DMS114 treated with DMSO at 0.1 percent for 48 hours (cell line): ENCODE data around the gene TUSC2.
A peak's percentile ranks its signal among the peaks of the same experiment; 100 is the strongest.
"Not testable (repeated sequence)": the region's sequence is repeated elsewhere in the genome, so short reads cannot be mapped to it uniquely, and the experiment has no call there.

Experiments used
- DNase-seq: peaks from one replicate; lab custom pipeline; 2025; ENCODE audit not compliant: unreplicated experiment; lab: John Stamatoyannopoulos, UW

Gene TUSC2

DNA sequence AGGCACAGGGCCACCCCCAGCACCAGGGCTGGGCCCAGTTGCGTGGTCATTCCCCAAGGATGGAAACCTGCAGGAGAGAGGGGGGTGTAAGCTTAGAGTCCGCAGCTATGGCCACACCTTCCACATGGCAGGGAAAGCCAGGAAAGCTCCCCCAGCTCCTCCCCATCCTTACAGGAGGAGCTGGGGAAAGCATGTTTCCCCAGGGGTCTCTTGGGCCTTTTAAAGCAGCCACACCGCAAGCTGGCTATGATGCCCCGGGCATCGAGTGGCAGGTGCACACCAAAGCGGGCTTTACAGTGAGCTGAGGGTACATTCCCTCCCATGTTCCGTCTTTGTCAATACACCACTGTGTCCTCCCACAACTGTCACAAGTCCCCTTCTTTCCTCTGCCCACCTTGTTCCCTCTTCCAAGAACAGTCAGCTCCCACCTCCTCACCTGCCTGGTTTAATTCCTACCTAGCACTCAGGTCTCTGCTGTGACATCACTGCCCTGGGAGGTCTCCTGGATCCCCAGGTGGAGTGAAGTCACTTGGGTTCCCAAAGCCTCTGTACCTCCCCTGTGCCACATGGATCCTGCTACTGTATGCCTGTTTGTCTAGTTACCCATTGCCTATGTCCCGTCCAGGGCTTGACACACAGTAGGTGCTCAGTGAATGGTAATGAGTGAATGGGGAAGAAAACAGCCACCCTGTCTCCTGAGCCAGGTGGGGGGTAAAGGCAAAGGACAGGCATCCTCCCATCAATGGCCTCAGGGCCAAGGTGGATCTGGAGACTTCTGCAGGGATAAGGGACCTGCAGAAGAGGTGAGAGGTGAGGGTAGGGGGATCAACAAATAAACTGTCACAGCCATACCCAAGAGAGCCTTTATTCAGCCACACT is 32.2 kb downstream of the TUSC2 start:
- DNase-seq, result no peak

DNA sequence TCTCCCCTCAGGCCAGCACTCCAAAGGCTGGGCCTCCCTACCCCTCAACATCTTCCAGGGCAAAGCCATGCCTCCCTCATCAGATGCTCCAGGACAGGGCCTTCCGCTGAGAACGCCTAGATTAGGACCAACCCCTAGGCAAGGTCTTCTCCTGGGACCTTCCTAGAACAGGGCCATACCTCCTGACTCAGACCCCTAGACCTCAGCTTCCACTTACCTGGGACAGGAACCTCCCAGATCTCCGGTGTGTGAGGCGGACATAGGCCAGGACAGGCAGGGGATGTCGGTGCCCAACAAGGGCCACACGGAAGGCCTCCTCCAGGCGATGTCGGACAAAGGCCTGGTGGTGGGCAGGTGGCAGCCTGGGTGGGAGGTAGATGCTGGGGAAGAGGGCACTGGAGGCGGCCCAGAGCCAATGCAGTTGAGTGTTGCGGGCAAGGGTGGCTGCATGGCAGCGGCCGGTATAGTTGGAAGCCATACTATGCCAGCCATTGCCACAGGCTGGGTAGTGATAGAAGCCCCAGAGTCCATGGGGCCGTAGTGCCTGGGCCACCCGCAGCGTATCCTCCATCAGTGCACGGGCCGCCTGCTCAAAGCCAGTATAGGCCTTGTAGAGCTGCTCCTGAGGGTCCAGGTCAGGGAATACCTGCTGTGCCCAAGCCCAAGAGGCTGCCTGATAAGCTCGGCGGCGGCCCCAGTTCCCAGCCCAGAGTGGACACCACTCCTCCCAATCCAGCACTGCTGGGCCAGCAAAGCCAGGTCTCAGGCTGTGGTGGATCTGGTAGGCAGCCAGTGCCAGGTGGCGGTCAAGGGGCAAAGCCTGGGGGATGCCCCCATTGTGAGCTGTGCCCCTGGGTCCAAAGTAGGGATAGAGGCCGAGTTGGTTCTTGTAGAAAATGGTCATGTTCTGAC is 33.3 kb downstream of the TUSC2 start:
- DNase-seq, result no peak

GRCh38 chr3:50294089-50294488 is 33.9 kb downstream of the TUSC2 start:
- DNase-seq, result no peak

- DNase-seq, result no peak
Observed at GRCh38 chr3:50293079-50293801, 34.8 kb downstream of the TUSC2 start.

- DNase-seq, result peak; percentile 92
Observed at GRCh38 chr3:50292159-50293078, 35.6 kb downstream of the TUSC2 start, which contains the start of gene IFRD2. Gene IFRD2, minus strand, starts transcription at chr3:50292429. Its CDS starts 155 bp downstream, at chr3:50292274.

GRCh38 chr3:50290161-50290641 is 37.8 kb downstream of the TUSC2 start:
- no peak for DNase-seq

- no peak for DNase-seq
Observed at GRCh38 chr3:50289130-50289529, 38.9 kb downstream of the TUSC2 start.

DNA sequence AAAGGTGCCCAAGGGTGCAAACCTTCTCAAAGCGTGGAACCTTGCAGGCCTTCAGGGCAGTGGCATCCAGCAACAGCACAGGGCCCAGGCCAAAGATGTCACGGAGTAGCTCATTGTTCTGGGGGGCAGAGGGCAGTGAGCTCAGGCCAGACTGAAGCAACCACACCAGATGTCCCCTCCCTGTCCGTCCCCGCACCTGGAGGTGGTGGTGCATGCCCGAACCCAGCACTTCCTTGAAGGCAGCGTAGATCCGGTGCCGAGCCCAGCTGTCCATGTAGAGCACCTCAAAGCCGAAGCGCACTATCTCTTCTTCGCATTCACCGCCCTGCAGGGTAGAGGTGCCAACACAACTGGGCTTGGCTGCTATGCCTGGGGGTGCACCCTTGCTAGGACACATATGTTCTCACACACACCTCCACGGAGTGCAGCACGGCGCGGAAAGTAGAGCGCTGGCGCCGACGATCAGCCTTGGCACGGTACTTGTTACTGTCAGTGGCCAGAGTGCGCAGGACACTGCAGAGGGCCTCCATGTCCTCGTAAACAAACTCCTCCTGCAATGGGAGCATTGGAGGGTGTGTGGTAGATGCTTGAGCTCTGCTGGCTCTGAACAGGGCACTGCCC is 39.5 kb downstream of the TUSC2 start:
- DNase-seq, result no peak

DNA sequence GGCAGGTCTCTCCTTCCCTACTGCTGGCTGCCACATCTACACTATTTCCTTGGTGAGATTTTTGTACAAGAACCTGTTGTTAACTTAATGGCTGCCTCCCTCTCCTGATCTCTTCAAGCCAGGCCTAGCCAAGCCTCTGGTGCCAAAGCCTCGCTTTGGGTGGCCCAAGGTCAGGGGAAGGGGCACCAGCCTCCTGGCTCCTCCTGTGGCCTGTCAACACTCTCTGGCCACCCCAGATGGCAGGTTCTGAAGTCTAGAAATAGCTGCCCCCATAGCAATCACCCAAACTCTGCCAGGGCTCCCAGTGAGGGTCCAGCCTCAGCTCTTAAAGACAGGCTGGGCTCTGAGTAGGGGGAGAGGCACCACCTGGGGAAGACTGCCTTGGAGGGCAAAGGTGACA is 40.8 kb downstream of the TUSC2 start:
- DNase-seq, result no peak

- no peak for DNase-seq
Observed at GRCh38 chr3:50286322-50287227, 41.4 kb downstream of the TUSC2 start.

DNA sequence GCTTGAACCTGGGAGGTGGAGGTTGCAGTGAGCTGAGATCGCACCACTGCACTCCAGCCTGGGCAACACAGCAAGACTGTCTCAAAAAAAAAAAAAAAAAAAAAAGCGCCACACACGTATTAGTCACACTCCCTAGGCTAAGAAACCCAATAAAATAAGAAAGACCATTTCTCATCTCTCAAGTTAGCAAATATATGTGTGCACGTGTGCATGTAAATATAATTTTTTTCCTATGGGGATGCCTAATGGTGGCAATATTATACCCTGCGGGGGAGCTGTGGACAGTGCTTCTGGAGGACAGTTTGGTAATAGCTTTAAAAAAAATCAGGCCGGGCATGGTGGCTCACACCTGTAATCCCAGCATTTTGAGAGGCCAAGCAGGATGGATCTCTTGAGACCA is 43.9 kb downstream of the TUSC2 start:
- DNase-seq, result not testable (repeated sequence)

DNA sequence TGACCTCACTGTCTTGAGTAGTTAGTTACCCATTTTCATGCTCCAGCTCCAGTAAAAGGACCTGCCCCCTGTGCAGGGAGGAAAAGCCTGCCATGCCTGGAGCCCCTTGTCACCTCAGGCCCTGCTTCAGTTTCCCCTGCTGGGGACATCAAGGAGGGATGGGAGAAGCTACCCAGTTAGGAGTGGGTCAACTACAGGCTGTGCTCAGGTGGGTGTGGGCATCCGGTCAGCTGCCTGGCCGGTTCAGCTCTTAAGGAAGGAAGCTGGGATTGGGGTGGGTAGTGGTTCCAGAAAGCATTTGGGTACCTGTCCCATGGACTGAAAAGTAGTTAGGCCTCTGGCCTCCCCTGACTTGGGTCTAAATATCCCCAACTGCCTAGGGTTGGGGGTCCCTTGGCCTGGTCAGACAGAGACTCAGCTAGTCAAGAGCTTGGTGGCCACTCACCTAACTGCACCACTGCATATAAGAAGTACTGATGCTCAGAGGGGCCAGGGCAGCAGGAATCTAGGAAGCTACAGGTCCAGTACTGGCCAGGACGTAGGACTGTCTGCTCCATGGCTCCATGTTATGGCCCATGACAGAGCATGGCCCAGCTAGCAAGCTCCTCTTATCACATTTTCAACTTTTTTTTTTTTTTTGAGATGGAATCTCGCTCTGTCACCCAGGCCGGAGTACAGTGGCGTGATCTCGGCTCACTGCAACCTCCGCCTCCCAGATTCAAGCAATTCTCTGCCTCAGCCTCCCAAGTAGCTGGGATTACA is 48.6 kb downstream of the TUSC2 start:
- DNase-seq, result no peak

GRCh38 chr3:50278880-50279224 is 49.2 kb downstream of the TUSC2 start, which contains the start of gene LSMEM2:
Gene LSMEM2, plus strand, starts transcription at chr3:50279087. Its CDS starts 27 bp downstream, at chr3:50279114.
- DNase-seq, result no peak

- no peak for DNase-seq
Observed at GRCh38 chr3:50278123-50278879, 49.7 kb downstream of the TUSC2 start.

DNA sequence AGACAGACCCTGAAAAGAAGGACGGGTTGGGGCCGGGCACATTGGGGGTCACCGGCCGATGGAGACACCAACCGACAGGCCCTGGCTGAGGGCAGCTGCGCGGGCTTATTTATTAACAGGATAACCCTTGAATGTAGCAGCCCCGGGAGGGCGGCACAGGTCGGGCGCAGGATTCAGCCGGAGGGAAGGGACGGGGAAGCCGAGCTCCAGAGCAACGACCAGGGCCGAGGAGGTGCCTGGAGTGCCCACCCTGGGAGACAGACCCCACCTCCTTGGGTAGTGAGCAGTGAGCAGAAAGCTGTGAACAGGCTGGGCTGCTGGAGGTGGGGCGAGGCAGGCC is 51.3 kb downstream of the TUSC2 start:
- no peak for DNase-seq

GRCh38 chr3:50275996-50276761 is 51.8 kb downstream of the TUSC2 start:
- DNase-seq, result no peak
